Stimulated activated CD8-positive, alpha-beta memory T cell treated with anti-CD3 and anti-CD28 coated beads, Interleukin-12 subunit alpha, Interleukin-12 subunit beta, amount 100 ng/mL, for 4 hours (primary cell): ENCODE results near the gene ARHGAP19.
"Not testable (repeated sequence)": the region's sequence is repeated elsewhere in the genome, so short reads cannot be mapped to it uniquely, and the experiment has no call there.

ENCODE experiments used
- DNase-seq: peaks from one replicate; pipeline ENCODE4 v3.0.0-alpha.2; 2020; ENCODE audit warnings: low read depth

ARHGAP19 gene

GRCh38 chr10:97279121-97279815, 13.2 kb downstream of the ARHGAP19 start:
- DNase-seq = no peak

GRCh38 chr10:97278491-97278989, 13.9 kb downstream of the ARHGAP19 start:
- no peak for DNase-seq

GRCh38 chr10:97277551-97277950, 14.9 kb downstream of the ARHGAP19 start:
- no peak for DNase-seq

- no peak for DNase-seq
Measured at GRCh38 chr10:97274828-97275227, 17.6 kb downstream of the ARHGAP19 start.

GRCh38 chr10:97273700-97274099, 18.7 kb downstream of the ARHGAP19 start:
- DNase-seq = no peak

GRCh38 chr10:97270523-97271154, 21.8 kb downstream of the ARHGAP19 start:
- no peak for DNase-seq

GRCh38 chr10:97267671-97268070, 24.8 kb downstream of the ARHGAP19 start:
- no peak for DNase-seq

- DNase-seq = not testable (repeated sequence)
Measured at GRCh38 chr10:97265095-97265494, 27.3 kb downstream of the ARHGAP19 start.

GRCh38 chr10:97263971-97264370, 28.5 kb downstream of the ARHGAP19 start:
- no peak for DNase-seq

GRCh38 chr10:97261656-97262055, 30.8 kb downstream of the ARHGAP19 start:
- DNase-seq = no peak

- no peak for DNase-seq
Measured at GRCh38 chr10:97261183-97261582, 31.3 kb downstream of the ARHGAP19 start.

- DNase-seq = no peak
Measured at GRCh38 chr10:97259119-97259518, 33.3 kb downstream of the ARHGAP19 start.

- no peak for DNase-seq
Measured at GRCh38 chr10:97256356-97256755, 36.1 kb downstream of the ARHGAP19 start.

GRCh38 chr10:97255512-97256293, 36.7 kb downstream of the ARHGAP19 start:
- DNase-seq = no peak

GRCh38 chr10:97254694-97255093, 37.7 kb downstream of the ARHGAP19 start:
- DNase-seq = no peak

GRCh38 chr10:97250952-97251351, 41.5 kb downstream of the ARHGAP19 start:
- DNase-seq = no peak

- no peak for DNase-seq
Measured at GRCh38 chr10:97243836-97244235, 48.6 kb downstream of the ARHGAP19 start.

- no peak for DNase-seq
Measured at GRCh38 chr10:97238855-97239254, 53.6 kb downstream of the ARHGAP19 start.

- DNase-seq = no peak
Measured at GRCh38 chr10:97235353-97235752, 57.1 kb downstream of the ARHGAP19 start.

- no peak for DNase-seq
Measured at GRCh38 chr10:97234400-97234799, 58.0 kb downstream of the ARHGAP19 start.

GRCh38 chr10:97230146-97230545, 62.3 kb downstream of the ARHGAP19 start:
- no peak for DNase-seq

- DNase-seq = no peak
Measured at GRCh38 chr10:97229322-97230015, 63.0 kb downstream of the ARHGAP19 start.
